Dedifferentiated amniotic fluid mesenchymal stem cell (primary cell): ENCODE measurements around the gene KLHL2.
"Not testable (repeated sequence)": the region's sequence is repeated elsewhere in the genome, so short reads cannot be mapped to it uniquely, and the experiment has no call there.

ENCODE experiments used
- DNase-seq: peaks from one replicate; pipeline ENCODE4 v3.0.0-alpha.2; 2016; ENCODE audit errors: extremely low spot score

The KLHL2 gene

DNA sequence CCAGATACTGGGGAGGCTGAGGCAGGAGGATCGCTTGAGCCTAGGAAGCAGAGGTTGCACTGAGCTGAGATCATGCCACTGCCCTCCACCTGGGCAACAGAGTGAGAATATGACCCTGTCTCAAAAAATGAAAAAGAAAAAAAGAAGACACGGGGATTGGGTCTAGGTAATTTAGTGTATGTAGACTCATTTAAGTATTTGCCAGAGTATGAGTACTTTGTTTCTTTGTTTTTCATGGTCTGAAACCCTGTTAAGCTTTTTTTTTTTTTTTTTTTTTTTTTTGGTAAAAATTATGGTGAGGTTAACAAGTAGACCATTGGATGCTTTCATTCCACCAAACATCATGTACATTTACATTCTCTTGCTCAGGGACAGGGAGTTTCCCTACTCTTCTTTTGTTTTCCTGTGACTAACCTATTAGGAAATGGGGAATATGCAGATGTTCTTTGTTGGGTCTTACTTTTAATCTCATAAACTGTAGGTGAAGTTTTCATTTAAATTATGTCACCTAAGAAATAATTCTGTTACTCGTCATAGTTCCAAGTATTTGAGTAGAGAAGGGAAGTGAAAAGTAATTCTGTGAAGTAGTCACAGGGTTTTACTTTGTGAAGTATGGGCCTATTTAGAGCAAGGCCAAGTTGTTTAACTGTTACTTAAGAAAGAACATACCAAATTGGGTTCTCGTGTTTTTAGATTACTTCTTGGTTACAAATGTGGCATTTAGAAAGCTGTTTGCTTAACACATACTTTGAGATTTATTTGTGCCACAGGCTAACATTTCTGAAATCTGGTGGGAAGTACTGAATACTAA is 25.5 kb downstream of the KLHL2 start:
- DNase-seq, result not testable (repeated sequence)

DNA sequence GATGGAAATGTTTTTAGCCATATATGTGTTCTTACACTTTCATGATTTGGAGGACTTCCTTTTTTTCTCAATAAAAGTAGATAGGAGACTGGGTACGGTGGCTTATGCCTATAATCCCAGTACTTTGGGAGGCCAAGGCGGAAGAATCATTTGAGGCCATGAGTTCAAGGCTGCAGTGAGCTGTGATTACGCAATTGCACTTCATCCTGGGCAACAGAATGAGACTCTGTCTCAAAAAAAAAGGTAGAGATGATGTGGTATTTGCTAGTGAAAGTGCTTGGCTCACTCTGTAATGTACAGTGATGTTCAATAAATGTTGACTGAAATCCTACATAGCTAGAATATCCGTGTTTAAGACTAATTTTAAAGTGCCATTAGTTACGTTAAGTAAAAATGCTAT is 27.4 kb downstream of the KLHL2 start:
- no peak for DNase-seq

DNA sequence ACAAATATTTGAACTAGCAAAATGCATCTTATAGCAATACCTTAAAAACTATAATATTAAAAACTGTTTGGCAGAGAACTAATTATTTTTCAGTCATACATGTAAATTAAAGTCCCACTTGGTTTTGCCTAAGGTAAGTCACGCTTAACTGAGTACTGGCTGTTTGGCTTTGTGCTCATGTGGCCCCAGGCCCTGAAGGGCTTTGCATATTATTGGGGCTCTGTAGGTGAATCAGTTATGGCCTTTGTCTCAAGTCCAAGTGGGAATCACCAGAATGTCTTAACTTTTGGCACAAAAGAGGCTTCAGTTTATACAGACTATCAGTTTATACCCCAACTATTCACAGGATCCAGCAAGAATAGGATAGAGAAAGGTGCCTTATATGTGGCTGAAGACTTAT is 29.5 kb downstream of the KLHL2 start:
- not testable (repeated sequence) for DNase-seq

DNA sequence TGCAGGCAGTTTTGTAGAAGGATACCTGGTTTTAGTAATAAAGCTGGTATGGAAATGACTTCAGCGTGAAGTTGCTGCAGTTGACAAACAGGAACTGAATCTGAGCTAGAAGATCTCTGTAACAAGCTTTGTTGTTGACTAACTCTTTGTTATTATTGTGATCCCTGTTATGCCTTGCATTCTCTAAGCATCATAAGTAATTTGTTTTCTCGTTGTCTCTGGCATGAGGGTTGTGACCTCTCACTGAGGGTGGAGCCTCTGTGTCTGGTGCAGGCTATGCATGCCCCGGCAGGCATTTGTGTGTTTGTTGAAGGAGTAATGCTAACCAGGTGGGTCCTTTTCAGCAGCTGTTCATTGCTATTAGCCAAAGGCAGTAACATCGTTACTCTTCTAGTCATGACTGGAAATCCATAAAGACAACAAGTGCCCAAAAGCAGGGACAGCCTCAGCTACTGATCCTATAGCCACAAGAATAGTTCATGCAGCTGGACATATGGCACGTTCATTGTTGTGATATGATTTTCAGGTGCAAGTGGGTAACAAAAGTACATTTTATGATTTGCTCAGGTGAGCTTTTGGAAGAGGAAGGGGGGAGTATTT is 30.8 kb downstream of the KLHL2 start:
- not testable (repeated sequence) for DNase-seq

DNA sequence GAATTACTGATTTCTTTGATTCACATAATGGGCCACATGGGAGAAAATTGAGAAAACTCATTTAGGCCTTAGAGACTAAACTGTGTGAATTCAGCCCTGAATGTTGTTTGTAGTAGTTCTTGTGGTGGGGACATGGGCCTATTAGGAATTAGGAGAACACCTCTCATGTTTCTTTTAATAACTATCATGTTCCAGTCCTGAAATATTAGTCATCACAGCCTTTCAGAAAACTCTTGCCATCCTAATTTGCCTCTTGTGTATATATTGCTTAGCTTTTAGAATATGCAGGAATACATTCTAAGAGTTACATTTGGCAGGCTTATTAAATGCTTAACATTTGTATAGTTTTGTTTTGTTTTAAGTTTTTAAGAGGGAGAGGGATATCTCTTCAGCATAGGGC is 33.4 kb downstream of the KLHL2 start:
- not testable (repeated sequence) for DNase-seq

DNA sequence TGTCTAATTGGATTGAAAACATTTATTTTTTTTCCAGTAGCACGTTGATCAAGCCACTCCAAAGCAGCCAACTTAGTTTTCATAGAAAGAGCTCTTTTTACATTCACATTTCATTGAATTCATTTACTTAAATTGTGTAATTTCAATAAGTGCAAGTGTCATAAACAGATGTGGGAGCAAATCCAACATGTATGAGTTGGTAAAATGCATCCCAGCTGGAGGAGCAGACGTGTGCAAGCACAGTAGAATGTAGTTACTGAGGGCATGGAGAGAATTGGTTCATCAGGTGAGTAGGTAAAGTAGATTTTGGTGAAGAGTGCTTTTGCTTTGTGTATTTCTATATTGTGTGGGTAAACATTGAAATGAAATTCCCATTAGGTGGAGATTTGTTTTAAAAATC is 36.8 kb downstream of the KLHL2 start:
- not testable (repeated sequence) for DNase-seq

DNA sequence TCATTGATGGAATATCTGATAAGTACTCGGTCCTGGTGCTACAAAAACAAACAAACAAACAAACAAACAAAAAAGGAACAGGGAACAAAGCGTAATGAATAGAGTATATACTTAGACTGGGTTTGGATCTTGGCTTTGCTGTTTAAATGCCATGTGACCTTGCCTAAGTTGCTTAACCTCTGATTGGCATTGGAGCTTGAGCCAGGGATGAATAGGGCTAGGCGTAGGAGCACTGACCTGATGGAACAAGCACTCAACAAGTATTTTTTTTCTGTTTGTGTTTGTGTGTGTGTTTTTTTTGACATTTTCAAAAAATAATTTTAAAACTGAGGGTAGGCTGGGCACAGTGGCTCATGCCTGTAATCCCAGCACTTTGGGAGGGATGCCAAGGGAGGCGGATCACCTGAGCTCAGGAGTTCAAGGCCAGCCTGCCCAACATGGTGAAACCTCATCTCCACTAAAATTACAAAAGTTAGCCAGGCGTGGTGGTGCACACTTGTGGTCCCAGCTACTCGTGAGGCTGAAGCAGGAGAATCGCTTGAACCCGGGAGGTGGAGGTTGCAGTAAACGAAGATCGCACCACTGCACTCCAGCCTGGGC is 37.3 kb downstream of the KLHL2 start:
- not testable (repeated sequence) for DNase-seq

DNA sequence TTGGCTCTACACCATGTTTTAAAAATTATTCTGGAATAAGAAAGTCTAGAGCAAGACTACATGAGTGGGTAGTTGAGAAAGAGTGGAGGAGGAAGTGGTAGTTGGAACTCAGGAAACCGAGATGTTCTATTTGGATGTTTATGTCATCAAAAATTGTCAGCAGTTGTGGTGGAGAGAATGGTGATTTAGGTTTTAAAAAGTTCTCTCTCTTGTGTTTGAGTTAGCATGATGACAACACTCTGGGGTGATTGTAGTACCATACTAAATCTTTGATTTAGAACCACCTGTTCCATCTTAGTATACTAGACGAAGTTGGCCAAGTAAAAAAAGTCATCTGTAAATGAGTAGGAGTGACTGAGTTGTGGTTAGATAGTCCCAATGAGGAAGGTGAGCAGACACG is 40.7 kb downstream of the KLHL2 start:
- no peak for DNase-seq

DNA sequence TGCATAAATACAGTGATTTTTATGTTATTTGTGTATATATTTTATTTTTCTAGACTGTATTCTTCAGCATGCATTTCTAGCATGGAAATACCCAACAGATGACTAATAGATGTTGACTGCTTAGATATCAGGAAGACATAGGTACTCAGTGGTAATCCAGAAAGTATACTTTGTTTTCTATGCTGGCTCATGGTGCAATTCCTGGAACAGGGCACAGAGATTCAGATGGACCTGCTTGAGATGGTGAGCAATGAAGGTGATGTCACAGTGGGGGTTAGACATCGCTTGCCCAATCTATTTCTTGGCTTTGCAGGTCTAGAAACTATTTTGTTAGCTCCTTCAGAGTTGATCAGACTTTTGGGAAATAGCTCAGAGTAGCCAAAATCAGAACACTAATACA is 41.5 kb downstream of the KLHL2 start:
- not testable (repeated sequence) for DNase-seq

DNA sequence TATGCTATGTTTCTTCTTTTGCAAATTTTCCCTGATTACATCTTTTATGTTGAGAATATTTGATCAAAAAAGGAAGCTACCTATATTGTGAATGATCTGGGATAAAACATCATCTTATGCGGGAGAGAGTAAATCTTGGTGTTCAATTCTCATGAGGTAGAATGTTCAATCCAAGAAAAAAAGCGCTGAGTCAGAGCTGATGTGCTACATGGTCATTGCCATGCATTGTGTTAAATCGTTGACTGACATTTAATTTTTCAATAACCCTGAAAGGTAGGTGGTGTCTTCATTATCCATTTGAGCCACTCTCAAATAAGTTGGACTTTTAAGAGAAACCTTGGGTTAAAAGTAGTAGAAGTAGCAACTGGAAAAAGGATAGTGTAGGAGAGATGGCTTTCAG is 47.4 kb downstream of the KLHL2 start:
- DNase-seq, result not testable (repeated sequence)

DNA sequence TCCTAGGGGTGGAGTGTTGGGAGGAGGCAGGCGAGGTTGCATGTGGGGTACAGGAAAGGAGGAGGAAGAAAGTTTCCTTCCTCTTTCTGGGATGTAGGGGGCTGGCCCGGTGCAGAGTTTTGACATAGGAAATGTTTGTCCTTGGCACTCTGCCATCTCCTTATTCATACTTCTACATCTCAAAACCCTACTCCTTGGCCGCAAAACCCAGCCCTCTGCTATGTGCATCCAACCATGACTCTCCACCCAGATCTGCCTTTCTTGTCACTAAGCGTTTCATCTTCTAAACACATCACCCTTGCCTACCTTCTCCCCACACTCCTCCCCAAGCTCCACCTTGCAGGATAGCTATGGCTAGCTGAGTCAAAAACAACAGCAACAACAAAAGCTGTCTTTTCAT is 48.1 kb downstream of the KLHL2 start:
- not testable (repeated sequence) for DNase-seq

DNA sequence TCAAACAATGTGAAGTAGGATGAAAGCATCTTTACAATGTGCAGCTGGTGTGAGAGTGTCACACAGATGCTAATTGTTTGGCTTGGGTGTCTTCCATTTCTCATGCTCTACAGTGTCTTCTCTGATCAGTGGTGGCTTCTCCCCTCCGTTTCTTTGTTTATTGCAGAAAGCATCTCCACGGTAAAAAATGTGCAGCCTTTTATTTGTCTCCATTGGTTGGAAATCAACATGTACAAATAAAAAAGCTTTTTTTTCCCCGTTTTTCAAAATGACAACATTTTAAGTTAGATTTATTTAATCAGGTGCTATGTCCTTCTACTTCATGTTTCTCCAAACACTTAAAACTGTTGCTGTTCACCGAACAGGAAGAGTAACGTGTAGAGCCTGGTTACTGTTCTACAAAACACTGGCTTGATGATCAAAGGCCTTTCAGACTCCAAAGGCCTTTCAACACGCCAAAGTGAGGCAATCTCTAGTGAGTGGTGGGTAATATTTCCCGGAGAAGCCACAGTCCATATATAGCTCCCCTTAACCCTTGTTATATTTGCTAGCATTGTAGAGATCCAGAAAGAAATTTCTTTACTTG is 48.8 kb downstream of the KLHL2 start:
- not testable (repeated sequence) for DNase-seq

DNA sequence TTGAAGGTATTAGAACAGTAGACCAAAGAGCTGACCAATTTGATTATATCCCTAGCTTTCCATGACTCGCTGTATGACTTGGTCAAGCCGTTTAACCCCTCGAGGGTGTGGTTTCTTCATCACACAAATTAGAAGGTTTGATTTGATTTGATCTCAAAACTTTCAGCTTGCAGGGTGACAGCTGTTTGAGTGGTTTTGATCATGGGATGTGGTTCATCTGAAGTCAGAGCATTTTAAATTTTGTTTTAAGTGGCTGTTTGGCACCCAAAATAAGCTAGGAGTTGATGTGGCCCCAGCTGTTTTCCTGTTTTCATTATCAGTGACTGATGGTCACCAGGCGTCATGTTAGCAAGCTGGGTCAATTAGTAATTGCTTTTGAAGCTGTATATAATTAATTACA is 52.4 kb downstream of the KLHL2 start:
- DNase-seq, result not testable (repeated sequence)

DNA sequence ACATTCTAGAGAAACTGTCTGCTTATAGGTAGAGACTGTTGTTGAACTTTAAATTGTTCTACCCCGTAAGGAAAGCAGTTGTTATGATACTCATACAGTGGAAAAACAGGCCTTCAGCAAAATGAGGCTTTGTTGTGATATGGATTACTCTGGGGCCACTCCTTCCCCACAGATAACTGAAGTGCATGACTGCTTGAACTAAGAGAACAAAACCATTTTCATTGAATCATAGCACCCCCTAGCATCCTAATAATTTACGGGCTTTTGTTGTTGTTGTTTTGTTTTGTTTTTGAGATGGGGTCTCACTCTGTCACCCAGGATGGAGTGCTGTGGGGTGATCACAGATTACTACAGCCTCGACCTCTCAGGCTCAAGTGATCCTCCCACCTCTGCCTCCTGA is 54.9 kb downstream of the KLHL2 start:
- DNase-seq, result not testable (repeated sequence)

DNA sequence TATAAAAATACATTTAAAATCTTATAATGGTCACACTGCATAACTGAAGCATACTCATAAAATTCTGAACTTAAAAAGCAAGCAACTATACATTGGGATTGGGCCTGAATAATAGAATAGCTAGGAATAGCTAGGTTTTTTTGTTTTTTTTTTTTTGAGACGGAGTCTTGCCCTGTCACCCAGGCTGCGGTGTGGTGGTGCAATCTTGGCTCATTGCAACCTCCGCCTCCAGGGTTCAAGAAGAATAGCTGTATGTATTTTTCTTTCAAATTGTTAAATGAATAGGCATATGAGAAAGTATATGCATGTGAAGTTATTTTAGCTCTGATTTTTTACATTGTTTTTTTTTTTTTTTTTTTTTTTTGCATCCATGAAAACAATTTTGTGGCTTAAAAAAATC is 56.1 kb downstream of the KLHL2 start:
- DNase-seq, result not testable (repeated sequence)

DNA sequence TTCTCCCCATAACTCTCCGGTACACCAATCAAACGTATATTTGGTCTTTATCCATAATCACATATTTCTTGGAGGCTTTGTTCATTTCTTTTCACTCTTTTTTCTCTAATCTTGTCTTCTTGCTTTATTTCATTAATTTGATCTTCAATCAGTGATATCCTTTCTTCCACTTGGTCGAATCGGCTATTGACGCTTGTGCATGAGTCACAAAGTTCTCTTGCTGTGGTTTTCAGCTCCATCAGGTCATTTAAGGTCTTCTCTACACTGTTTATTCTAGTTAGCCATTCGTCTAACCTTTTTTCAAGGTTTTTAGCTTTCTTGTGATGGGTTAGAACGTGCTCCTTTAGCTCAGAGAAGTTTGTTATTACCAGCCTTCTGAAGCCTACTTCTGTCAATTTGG is 62.6 kb downstream of the KLHL2 start:
- DNase-seq, result not testable (repeated sequence)

DNA sequence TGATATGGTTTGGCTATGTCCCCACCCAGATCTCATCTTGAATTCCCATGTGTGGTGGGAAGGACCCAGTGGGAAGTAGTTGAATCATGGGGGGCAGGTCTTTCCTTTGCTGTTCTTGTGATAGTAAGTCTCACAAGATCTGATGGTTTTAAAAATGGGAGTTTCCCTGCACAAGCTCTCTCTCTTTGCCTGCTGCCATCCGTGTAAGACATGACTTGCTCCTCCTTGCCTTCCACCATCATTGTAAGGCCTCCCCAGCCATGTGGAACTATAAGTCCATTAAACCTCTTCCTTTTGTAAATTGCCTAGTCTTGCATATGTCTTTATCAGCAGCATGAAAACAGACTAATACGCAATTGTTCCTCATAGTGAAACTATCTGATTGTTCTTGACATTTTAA is 66.1 kb downstream of the KLHL2 start:
- DNase-seq, result peak; percentile 3

DNA sequence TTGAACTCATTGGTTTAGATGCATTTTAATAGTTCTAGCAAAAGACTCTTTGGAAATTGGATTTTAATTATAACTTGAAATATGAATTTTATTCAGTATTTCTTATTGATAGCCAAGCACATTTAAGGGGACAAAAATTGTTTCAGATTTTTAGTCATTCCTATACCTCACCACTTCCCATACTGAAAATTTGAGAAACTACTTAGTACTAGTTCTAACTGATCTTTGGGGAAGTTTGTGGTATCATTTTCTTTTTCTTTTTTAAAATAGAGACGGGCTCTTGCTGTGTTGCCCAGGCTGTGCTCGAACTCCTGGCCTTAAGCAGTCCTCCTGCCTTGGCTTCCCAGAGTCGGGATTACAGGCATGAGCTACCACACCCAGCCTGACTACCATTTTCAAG is 68.0 kb downstream of the KLHL2 start:
- not testable (repeated sequence) for DNase-seq

DNA sequence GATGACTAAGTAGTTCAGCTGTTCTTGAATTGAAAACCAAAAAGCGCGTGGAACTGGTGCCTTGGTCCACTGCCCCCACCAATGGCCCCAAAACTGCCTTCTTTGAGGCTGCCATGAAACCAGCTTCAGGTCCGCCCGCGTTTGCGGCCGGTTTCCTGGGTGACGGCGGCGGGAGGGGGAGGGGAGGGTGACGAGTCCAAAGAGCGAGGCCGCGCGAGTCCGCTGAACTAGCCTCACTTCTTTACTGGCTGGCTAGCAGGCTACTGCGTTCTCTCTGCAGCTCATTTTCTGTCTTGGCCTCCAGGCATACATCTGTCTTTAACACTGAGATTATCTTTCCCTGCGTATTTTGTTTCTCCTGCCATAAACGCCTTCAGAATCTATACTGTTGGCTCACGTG is 72.2 kb downstream of the KLHL2 start:
- not testable (repeated sequence) for DNase-seq

DNA sequence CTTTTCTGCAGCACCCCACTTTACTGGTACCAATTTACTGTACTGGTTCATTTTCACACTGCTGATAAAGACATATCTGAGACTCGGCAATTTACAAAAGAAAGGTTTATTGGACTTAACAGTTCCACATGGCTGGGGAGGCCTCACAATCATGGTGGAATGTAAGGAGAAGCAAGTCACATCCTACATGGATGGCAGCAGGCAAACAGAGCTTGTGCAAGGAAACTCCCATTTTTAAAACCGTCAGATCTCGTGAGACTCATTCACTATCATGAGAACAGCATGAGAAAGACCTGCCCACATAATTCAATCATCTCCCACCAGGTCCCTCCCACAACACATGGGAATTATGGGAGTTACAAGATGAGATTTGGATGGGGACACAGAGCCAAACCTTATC is 77.3 kb downstream of the KLHL2 start:
- not testable (repeated sequence) for DNase-seq

DNA sequence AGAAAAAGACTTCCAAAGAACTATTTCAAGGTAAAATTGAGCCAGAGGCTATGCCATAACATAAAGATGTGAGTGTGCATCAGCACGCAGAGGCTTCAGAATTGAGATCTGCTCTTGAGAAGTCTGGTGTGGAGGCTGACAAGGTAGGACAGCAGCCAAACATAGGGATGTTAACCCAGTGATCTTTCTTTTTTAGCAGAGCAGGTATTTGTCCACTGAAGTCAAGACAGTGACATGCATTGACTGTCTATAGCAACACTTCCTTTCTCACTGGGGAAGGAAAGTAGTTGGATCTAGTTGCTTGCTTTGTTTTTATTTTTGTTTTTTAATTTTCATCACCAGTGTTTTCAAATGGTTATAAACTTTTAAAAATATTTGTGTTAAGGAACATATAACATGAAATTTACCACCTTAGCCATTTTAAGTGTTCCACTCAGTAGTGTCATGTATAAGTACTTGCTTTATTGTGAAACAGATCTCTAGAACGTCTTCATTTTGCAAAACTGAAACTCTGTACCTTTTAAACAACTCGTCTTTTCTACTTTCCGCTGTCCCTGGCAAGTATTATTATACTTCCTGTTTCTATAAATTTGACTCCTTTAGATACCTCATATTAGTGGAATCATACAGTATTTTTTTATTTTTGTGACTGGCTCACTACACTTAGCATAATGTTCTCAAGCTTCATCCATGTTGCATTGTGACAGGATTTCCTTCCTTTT is 79.4 kb downstream of the KLHL2 start:
- peak; percentile 14 for DNase-seq

DNA sequence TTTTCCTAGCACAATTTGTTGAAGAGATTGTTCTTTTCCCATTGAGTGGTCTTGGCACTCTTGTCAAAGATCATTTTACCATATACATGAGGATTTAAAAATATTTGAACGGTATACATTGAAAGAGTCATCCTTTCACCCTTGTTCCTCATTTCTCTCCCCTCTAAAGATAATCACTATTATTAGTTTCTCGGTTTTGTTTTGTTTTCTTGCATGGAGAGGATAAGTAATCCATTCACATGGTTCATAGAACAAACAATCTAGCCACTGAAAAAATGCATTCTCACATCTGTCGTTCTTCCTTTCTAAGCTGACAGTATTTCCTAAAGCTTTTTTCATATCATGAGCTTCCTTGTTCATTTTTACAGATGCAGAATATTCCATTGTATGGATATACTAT is 80.9 kb downstream of the KLHL2 start:
- no peak for DNase-seq
